ENCODE results near the gene AGPAT4. TPM values are rescaled to one million over a fixed set of nuclear protein-coding genes. Genes with fewer than 3 reads are reported as not detected.

AGPAT4 gene
- total RNA-seq, 1 experiment from 2014 or later: 22.0 TPM

GRCh38 chr6:161104966-161105365 is 168.9 kb downstream of the AGPAT4 start:
- Histone ChIP-seq H3K9me3 (ENCODE audit: control insufficient read depth, low read depth, low read length) (no peaks in the 10 kb centered on the region), H3K9ac (ENCODE audit: extremely low read depth, insufficient read length, low read length) (no peak overlapping the region)

More at GRCh38 chr6:161104966-161105365, 168.9 kb downstream of the AGPAT4 start:
- H3K4me1 Mint-ChIP-seq: no peaks in the 10 kb centered on the region
- no peaks in the 10 kb centered on the region for H3K27me3 Mint-ChIP-seq (ENCODE audit: low read depth)
- TF ChIP-seq, protein P1, sequence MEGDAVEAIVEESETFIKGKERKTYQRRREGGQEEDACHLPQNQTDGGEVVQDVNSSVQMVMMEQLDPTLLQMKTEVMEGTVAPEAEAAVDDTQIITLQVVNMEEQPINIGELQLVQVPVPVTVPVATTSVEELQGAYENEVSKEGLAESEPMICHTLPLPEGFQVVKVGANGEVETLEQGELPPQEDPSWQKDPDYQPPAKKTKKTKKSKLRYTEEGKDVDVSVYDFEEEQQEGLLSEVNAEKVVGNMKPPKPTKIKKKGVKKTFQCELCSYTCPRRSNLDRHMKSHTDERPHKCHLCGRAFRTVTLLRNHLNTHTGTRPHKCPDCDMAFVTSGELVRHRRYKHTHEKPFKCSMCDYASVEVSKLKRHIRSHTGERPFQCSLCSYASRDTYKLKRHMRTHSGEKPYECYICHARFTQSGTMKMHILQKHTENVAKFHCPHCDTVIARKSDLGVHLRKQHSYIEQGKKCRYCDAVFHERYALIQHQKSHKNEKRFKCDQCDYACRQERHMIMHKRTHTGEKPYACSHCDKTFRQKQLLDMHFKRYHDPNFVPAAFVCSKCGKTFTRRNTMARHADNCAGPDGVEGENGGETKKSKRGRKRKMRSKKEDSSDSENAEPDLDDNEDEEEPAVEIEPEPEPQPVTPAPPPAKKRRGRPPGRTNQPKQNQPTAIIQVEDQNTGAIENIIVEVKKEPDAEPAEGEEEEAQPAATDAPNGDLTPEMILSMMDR (conservative IDR thresholded peaks at IDR 0.05): no peak
- Histone ChIP-seq H4K20me1 (ENCODE audit: control insufficient read depth, insufficient read depth, insufficient read length) (no peaks in the 10 kb centered on the region), H2BK120ac (ENCODE audit: low read depth, low read length, poor library complexity, severe bottlenecking) (no peak overlapping the region), H4K8ac (replicated peaks; ENCODE audit: insufficient read length, low read depth, low read length) (no peak overlapping the region), H2AK5ac (ENCODE audit: insufficient read length, low read length) (no peak overlapping the region), H3K79me2 (ENCODE audit: insufficient read depth, low read length) (no peaks in the 10 kb centered on the region), H3K4me1 (ENCODE audit: insufficient read depth, low read length) (no peaks in the 10 kb centered on the region), H3T11ph (ENCODE audit: low read length) (no peak overlapping the region), H3K56ac (ENCODE audit: insufficient read length, low read depth, low read length) (no peak overlapping the region), H3K14ac (ENCODE audit: insufficient read depth, low read length) (no peak overlapping the region), H2BK15ac (ENCODE audit: low read depth, low read length) (no peak overlapping the region), H3K4ac (ENCODE audit: low read depth, low read length) (no peak overlapping the region), H2BK5ac (ENCODE audit: insufficient read length, low read length) (no peak overlapping the region), H4K91ac (ENCODE audit: insufficient read length, low read depth, low read length) (no peak overlapping the region), H3K79me1 (ENCODE audit: insufficient read depth, low read depth, low read length, poor library complexity, severe bottlenecking) (no peaks in the 10 kb centered on the region), H4K5ac (ENCODE audit: insufficient read length, low read depth, low read length) (no peak overlapping the region), H3K23ac (ENCODE audit: insufficient read length, low read depth, low read length) (no peak overlapping the region), H3K27ac (ENCODE audit: insufficient read length, low read depth, low read length) (no peak overlapping the region), H3K23me2 (ENCODE audit: insufficient read length, low read depth, low read length, poor library complexity, severe bottlenecking) (no peaks in the 10 kb centered on the region), H2BK20ac (ENCODE audit: low read depth, low read length, poor library complexity, severe bottlenecking) (no peak overlapping the region), H2BK12ac (ENCODE audit: insufficient read length, low read depth, low read length) (no peak overlapping the region), H3K18ac (ENCODE audit: insufficient read length, low read depth, low read length) (no peak overlapping the region), H3K27me3 (ENCODE audit: insufficient read depth, low read length) (no peaks in the 10 kb centered on the region), H2AFZ (ENCODE audit: low read length) (no peak overlapping the region), H3K4me2 (ENCODE audit: insufficient read depth, insufficient read length, low read length) (no peak overlapping the region)
- H3K36me3 Mint-ChIP-seq (ENCODE audit: insufficient read depth in 1 of 3, low read depth in 3 of 3): peaks cover 25 to 76% (median 57%) of the 10 kb centered on the region in 3 experiments
- no peak for DNase-seq
- no peak overlapping the region for H3K4me3 Mint-ChIP-seq
- no peaks in the 10 kb centered on the region for H3K9me3 Mint-ChIP-seq
- H3K27ac Mint-ChIP-seq: no peak overlapping the region; a peak in 1 of 7 replicates
